ENCODE data around the gene LPCAT1. TPM values are rescaled to one million over a fixed set of nuclear protein-coding genes. Genes with fewer than 3 reads are reported as not detected.
"Not testable (repeated sequence)": the region's sequence is repeated elsewhere in the genome, so short reads cannot be mapped to it uniquely, and the experiment has no call there.

The LPCAT1 gene
- total RNA-seq, 4 donors from 2014 or later: 8.8 to 59.4 (median 28.5) TPM

DNA sequence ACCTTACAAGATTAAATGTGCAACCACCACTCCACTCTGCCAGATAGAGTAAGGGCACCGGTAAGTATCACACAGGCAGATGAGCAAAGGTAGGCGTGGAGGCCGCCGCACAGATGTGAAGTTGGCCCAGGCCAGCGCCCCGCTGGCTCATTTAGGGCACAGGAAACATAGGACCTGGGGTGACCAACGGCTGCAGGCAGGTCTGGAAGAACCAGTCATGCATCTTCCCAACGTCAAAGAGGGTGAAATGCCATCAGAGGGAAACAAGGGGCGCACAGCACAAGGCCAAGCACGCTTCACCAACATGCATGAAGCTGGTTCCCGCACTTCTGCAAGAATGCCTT lies 46.8 kb downstream of the LPCAT1 start:
- DNase-seq: no peak
- peak overlapping the region in 1 of 4 donors; percentile 55 for H3K27ac ChIP-seq
- H3K36me3 ChIP-seq: no peaks in the 10 kb centered on the region
- TF ChIP-seq, protein P1, sequence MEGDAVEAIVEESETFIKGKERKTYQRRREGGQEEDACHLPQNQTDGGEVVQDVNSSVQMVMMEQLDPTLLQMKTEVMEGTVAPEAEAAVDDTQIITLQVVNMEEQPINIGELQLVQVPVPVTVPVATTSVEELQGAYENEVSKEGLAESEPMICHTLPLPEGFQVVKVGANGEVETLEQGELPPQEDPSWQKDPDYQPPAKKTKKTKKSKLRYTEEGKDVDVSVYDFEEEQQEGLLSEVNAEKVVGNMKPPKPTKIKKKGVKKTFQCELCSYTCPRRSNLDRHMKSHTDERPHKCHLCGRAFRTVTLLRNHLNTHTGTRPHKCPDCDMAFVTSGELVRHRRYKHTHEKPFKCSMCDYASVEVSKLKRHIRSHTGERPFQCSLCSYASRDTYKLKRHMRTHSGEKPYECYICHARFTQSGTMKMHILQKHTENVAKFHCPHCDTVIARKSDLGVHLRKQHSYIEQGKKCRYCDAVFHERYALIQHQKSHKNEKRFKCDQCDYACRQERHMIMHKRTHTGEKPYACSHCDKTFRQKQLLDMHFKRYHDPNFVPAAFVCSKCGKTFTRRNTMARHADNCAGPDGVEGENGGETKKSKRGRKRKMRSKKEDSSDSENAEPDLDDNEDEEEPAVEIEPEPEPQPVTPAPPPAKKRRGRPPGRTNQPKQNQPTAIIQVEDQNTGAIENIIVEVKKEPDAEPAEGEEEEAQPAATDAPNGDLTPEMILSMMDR (IDR thresholded peaks at IDR 0.05): no peak
- no peak for TF ChIP-seq POLR2A (IDR thresholded peaks at IDR 0.05)
- peaks cover 0 to 5% (median 0%) of the 10 kb centered on the region in 4 donors for H3K4me1 ChIP-seq
- H3K9me3 ChIP-seq: no peaks in the 10 kb centered on the region
- H3K4me3 ChIP-seq: no peak overlapping the region
- H3K27me3 ChIP-seq: no peaks in the 10 kb centered on the region

DNA sequence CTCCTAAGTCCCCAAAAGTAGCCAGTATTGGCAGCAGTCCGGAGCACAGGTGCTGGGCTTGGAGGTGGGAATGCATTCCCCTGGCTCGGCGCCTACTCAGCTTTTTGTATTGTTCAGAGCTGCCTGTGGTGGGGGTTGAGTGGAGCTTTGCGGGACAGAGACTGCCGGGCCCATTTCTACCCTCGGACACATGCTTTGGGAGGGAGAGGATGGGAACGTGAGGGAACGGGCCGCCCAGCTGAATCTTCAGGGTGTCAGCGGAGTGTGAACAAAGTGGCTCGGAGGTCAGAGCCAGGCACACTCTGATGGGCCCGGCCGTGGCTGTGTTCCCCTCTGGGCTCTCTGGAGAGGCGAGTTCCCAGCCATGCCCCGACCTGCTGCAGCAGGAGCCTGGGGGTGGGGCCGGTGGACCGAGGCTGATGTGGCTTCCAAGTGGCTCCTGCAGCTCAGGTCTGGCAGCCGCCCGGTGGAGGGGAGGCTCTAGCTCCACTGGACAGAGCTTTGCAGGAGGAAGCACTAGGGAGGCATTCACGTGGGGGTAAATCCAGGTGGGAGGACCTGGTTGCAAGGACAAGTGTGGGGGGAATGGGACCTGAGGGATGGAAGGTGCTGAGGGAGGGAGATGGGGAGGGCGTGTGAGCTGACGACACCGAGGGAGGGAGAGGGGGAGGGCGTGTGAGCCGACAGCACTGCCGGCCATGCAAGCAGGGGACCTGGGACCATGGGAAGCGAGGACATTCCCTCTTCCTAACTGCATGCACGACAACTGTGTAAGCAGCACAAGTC lies 47.4 kb downstream of the LPCAT1 start:
- Histone ChIP-seq H3K4me3 (no peak overlapping the region), H3K27ac (peak overlapping the region in 1 of 4 donors; percentile 55), H3K9me3 (no peaks in the 10 kb centered on the region), H3K36me3 (no peaks in the 10 kb centered on the region), H3K4me1 (peaks cover 0 to 5% (median 0%) of the 10 kb centered on the region in 4 donors), H3K27me3 (no peaks in the 10 kb centered on the region)
- TF ChIP-seq, protein P1 (IDR thresholded peaks at IDR 0.05): no peak
- TF ChIP-seq POLR2A (IDR thresholded peaks at IDR 0.05): no peak
- peak in 2 of 3 donors; percentile 40 to 47 for DNase-seq

DNA sequence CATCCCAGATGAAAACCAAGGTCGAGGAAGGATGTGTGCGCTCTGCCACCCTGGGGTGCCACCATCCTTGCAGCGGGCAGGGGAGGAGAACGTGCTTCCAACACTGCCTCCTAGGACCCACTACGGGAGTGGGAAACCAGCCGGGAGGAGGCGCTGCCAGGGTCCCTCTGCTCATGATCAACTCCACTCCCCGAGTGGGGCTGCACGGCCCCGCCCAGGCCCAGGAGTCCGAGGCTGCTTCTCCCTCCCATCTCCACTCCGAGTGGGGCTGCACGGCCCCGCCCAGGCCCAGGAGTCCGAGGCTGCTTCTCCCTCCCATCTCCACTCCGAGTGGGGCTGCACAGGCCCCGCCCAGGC lies 48.2 kb downstream of the LPCAT1 start:
- not testable (repeated sequence) for H3K27me3 ChIP-seq, H3K4me1 ChIP-seq, H3K36me3 ChIP-seq, H3K4me3 ChIP-seq, H3K9me3 ChIP-seq, H3K27ac ChIP-seq
- peak in 1 of 3 donors; percentile 41 for DNase-seq

DNA sequence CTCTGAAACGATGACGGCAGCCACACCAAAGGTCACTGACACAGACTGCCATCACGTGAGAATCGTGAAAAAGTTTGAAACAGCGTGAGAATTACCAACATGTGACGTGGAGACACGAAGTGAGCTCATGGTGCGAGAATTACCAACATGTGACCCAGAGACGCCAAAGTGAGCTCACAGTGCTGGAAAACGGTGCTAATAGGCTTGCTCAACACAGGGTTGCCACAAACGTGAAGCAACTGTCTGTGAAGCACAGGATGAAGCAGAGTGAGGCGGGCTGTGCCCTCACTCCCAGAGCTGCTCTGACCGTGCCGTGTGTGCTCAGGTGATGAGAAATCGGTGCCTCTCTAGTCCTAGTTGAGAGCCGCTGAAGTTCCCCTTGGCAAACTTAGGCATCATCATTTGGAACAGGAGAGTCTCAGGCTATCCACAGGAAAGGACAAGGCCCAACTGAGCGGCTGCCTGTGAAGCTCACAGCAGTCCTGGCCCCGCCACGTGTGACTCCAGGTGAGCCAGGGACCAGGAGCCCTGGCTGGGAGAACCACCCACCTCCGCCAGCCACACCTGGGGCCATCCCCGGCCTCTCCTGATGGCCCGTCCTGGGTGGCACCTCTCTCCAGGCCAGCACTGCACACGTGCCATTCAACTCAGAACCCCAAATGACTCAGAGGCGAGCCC lies 48.8 kb downstream of the LPCAT1 start:
- no peaks in the 10 kb centered on the region for H3K27me3 ChIP-seq
- peak in 2 of 3 donors; percentile 32 to 44 for DNase-seq
- H3K4me1 ChIP-seq: peaks cover 0 to 3% (median 0%) of the 10 kb centered on the region in 4 donors
- no peaks in the 10 kb centered on the region for H3K36me3 ChIP-seq
- no peak overlapping the region for H3K27ac ChIP-seq
- no peak overlapping the region for H3K4me3 ChIP-seq
- no peak for TF ChIP-seq POLR2A (IDR thresholded peaks at IDR 0.05)
- TF ChIP-seq, protein P1 (IDR thresholded peaks at IDR 0.05): no peak
- no peaks in the 10 kb centered on the region for H3K9me3 ChIP-seq

DNA sequence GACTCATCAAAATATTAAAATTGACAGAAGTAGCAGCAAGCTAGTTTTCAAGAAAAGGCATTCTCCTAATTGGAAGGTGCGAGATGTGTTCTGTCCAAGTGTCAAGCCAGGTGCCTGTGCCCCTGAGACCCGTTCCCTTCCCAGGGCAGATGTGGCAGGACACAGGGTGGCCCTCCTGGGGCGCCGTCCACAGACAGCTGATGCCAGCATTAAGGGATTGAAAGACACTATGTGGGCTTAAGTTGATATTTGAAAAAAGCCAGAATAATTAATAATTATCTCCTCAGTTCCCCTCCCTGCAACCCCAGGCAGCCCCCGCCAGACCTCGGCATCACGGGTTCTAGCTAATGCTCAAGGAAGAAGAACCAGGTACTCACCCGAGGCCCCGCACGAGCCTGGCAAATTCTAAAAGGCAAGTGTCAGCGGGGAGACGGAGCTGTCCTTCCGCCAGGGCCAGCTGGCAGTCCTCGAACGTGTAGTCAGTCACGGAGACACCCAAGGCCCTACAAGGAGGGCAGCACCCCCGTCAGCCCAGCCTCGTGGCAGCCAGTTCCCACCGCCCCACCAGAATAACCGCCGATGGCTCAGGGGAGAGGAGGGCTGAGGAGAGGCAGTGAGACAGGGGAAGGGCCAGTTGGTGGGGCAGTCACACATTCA lies 49.4 kb downstream of the LPCAT1 start:
- Histone ChIP-seq H3K36me3 (no peaks in the 10 kb centered on the region), H3K27ac (no peak overlapping the region), H3K27me3 (no peaks in the 10 kb centered on the region), H3K4me1 (no peaks in the 10 kb centered on the region), H3K9me3 (no peaks in the 10 kb centered on the region), H3K4me3 (no peak overlapping the region)
- DNase-seq: peak in 2 of 3 donors; percentile 40 to 44
- no peak for TF ChIP-seq POLR2A (IDR thresholded peaks at IDR 0.05)
- TF ChIP-seq, protein P1 (IDR thresholded peaks at IDR 0.05): no peak

DNA sequence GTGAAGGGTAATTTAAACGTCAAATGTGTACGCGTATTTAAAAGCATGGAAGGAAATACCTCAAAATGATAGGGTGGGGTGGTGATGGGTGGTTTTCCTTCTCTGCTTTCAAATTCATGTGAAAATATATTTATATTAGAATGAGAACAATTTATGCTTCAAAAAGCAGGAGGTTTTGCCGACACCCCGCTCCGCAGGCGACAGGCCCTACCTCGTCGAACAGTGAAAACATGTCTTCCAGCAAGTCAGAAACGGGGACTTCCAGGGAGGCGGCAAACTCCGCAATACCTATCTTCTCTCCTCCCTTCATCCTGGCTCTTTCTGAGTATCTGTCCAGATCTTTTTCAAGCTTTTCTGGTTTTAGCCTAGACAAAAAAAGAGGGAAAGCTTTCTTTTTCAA lies 50.0 kb downstream of the LPCAT1 start:
- DNase-seq: no peak
- Histone ChIP-seq H3K9me3 (no peaks in the 10 kb centered on the region), H3K4me1 (no peaks in the 10 kb centered on the region), H3K4me3 (no peak overlapping the region), H3K27me3 (no peaks in the 10 kb centered on the region), H3K27ac (no peak overlapping the region), H3K36me3 (no peaks in the 10 kb centered on the region)
- no peak for TF ChIP-seq POLR2A (IDR thresholded peaks at IDR 0.05)
- TF ChIP-seq, protein P1 (IDR thresholded peaks at IDR 0.05): no peak

Data from Peyer's patch (tissue), 4 donors.